HEK293 (cell line): ENCODE measurements around the gene IZUMO4.

Source experiments
- CTCF ChIA-PET: fragments of 350-600 bp; formaldehyde crosslinking; extraction: SDS; loops from one replicate; lab custom pipeline; 2021; ENCODE audit warnings: antibody characterized with exemption; lab: Yijun Ruan, JAX
- POLR2A ChIA-PET: fragments of 300-600 bp; formaldehyde crosslinking; extraction: SDS; loops from one replicate; lab custom pipeline; 2020; ENCODE audit warnings: antibody characterized with exemption, inconsistent platforms; lab: Yijun Ruan, JAX
- H3K27ac ChIP-seq: fragments of 200-500 bp; sonication (Bioruptor generic); 2 replicates; pipeline ENCODE4 v1.5.1; 2014; ENCODE audit warnings: low read depth, low read length, control low read depth, inconsistent platforms; ENCODE audit errors: extremely low read depth
- H3K36me3 ChIP-seq, 2 experiments: fragments of 200-500 bp in 1 of 2; sonication (Bioruptor generic) in 1 of 2; 1 replicate in 1 of 2; 2 replicates in 1 of 2; pipeline ENCODE4 v1.5.1; 2014 to 2017; ENCODE audit warnings: inconsistent platforms in 2 of 2, low read length in 2 of 2; ENCODE audit not compliant: control insufficient read depth in 2 of 2, insufficient read depth in 1 of 2
- H3K4me1 ChIP-seq: fragments of 200-500 bp; sonication (Bioruptor generic); 2 replicates; pipeline ENCODE4 v1.5.1; 2014; ENCODE audit warnings: mild to moderate bottlenecking, low read length, inconsistent platforms; ENCODE audit not compliant: control insufficient read depth, insufficient read depth
- H3K4me3 ChIP-seq: 2 replicates; pipeline ENCODE4 v1.5.1; 2011; ENCODE audit warnings: low read depth, mild to moderate bottlenecking, control low read depth, low read length, moderate library complexity
- H3K9me3 ChIP-seq: fragments of 200-500 bp; sonication (Bioruptor generic); 2 replicates; pipeline ENCODE4 v1.5.1; 2014; ENCODE audit warnings: low read depth, low read length, inconsistent platforms; ENCODE audit not compliant: control insufficient read depth, insufficient read depth
- AEBP2 ChIP-seq: fragments of 450-650 bp; formaldehyde crosslinking; IDR thresholded peaks from 2 replicates; pipeline ENCODE4 v1.5.1; 2016; ENCODE audit warnings: missing biosample characterization, missing genetic modification characterization, borderline replicate concordance
- EGR2 ChIP-seq: fragments of 450-650 bp; formaldehyde crosslinking; IDR thresholded peaks from 2 replicates; pipeline ENCODE4 v1.5.1; 2016; ENCODE audit warnings: low read depth, missing biosample characterization, missing genetic modification characterization
- GLIS1 ChIP-seq: fragments of 450-650 bp; formaldehyde crosslinking; IDR thresholded peaks from 2 replicates; pipeline ENCODE4 v1.5.1; 2016; ENCODE audit warnings: missing biosample characterization, missing genetic modification characterization
- INSM2 ChIP-seq: fragments of 450-650 bp; formaldehyde crosslinking; IDR thresholded peaks from 2 replicates; pipeline ENCODE4 v1.5.1; 2016; ENCODE audit warnings: missing biosample characterization, missing genetic modification characterization
- KLF8 ChIP-seq: fragments of 450-650 bp; formaldehyde crosslinking; IDR thresholded peaks from 2 replicates; pipeline ENCODE4 v1.5.1; 2016; ENCODE audit warnings: missing biosample characterization, missing genetic modification characterization
- ZBTB10 ChIP-seq: fragments of 450-650 bp; formaldehyde crosslinking; IDR thresholded peaks from 2 replicates; pipeline ENCODE4 v1.5.1; 2016; ENCODE audit warnings: missing biosample characterization, missing genetic modification characterization
- ZNF157 ChIP-seq: fragments of 450-650 bp; formaldehyde crosslinking; IDR thresholded peaks from 2 replicates; pipeline ENCODE4 v1.5.1; 2016; ENCODE audit warnings: missing biosample characterization, missing genetic modification characterization
- ZNF2 ChIP-seq: fragments of 450-650 bp; formaldehyde crosslinking; IDR thresholded peaks from 2 replicates; pipeline ENCODE4 v1.5.1; 2016; ENCODE audit warnings: missing biosample characterization, missing genetic modification characterization
- ZNF221 ChIP-seq: fragments of 450-650 bp; formaldehyde crosslinking; IDR thresholded peaks from 2 replicates; pipeline ENCODE4 v1.5.1; 2017; ENCODE audit warnings: missing biosample characterization, missing genetic modification characterization, borderline replicate concordance
- ZNF223 ChIP-seq: fragments of 450-650 bp; formaldehyde crosslinking; IDR thresholded peaks from 2 replicates; pipeline ENCODE4 v1.5.1; 2016; ENCODE audit warnings: missing biosample characterization, missing genetic modification characterization
- ZNF292 ChIP-seq: fragments of 450-650 bp; formaldehyde crosslinking; IDR thresholded peaks from 2 replicates; pipeline ENCODE4 v1.5.1; 2016; ENCODE audit warnings: low read depth, missing biosample characterization, missing genetic modification characterization, borderline replicate concordance
- ZNF513 ChIP-seq: fragments of 450-650 bp; IDR thresholded peaks from 2 replicates; pipeline ENCODE4 v1.5.1; 2018; ENCODE audit warnings: missing biosample characterization, missing genetic modification characterization
- ZNF514 ChIP-seq: fragments of 450-650 bp; formaldehyde crosslinking; IDR thresholded peaks from 2 replicates; pipeline ENCODE4 v1.5.1; 2016; ENCODE audit warnings: missing biosample characterization, missing genetic modification characterization
- ZNF670 ChIP-seq: fragments of 450-650 bp; formaldehyde crosslinking; IDR thresholded peaks from 2 replicates; pipeline ENCODE4 v1.5.1; 2016; ENCODE audit warnings: missing biosample characterization, missing genetic modification characterization, low read depth

IZUMO4 gene

GRCh38 chr19:2120821-2121220, 24.1 kb downstream of the IZUMO4 start:
- no peak overlapping the region for H3K27ac ChIP-seq
- no peaks in the 10 kb centered on the region for H3K9me3 ChIP-seq
- ChIA-PET CTCF (no interaction called here), POLR2A (no interaction called here)
- no peak overlapping the region for H3K4me3 ChIP-seq
- TF ChIP-seq ZNF514 (tag by site-specific recombination) (no peak), ZNF157 (tag by site-specific recombination) (no peak), ZNF670 (tag by site-specific recombination) (no peak), ZNF2 (tag by site-specific recombination) (no peak)
- H3K36me3 ChIP-seq, result peaks cover 17 to 96% of the 10 kb centered on the region in 2 experiments; a peak in 2 of 3 replicates
- no peaks in the 10 kb centered on the region for H3K4me1 ChIP-seq

GRCh38 chr19:2121416-2122051, 24.8 kb downstream of the IZUMO4 start:
- H3K36me3 ChIP-seq, result peaks cover 20 to 95% of the 10 kb centered on the region in 2 experiments; a peak in 2 of 3 replicates

More at GRCh38 chr19:2121416-2122051, 24.8 kb downstream of the IZUMO4 start:
- Histone ChIP-seq H3K4me3 (no peak overlapping the region), H3K9me3 (no peaks in the 10 kb centered on the region), H3K4me1 (no peaks in the 10 kb centered on the region), H3K27ac (no peak overlapping the region)
- no peak for TF ChIP-seq ZNF223 (tag by site-specific recombination)
- TF ChIP-seq INSM2, result no peak
- no peak for TF ChIP-seq ZBTB10 (tag by site-specific recombination)
- no peak for TF ChIP-seq ZNF221 (tag by site-specific recombination)
- TF ChIP-seq ZNF292 (tag by site-specific recombination), result no peak
- no peak for TF ChIP-seq KLF8 (tag by site-specific recombination)
- TF ChIP-seq GLIS1, result no peak
- TF ChIP-seq AEBP2 (tag by site-specific recombination), result no peak
- no peak for TF ChIP-seq EGR2
- TF ChIP-seq ZNF513, result no peak
- ChIA-PET POLR2A (no interaction called here), CTCF (no interaction called here)
